ENCODE measurements around the gene ARHGAP22. TPM values are rescaled to one million over a fixed set of nuclear protein-coding genes. Genes with fewer than 3 reads are reported as not detected.

The ARHGAP22 gene
- total RNA-seq, 1 donor from 2014 or later, result 6.2 TPM

GRCh38 chr10:48525113-48525512, 79.8 kb downstream of the ARHGAP22 start:
- Histone ChIP-seq H2AFZ (ENCODE audit: low read depth, low read length) (no peak overlapping the region), H3K27me3 (ENCODE audit: insufficient read depth, low read length) (no peaks in the 10 kb centered on the region), H3K4me3 (ENCODE audit: insufficient read depth, low read depth, low read length) (no peak overlapping the region), H3K36me3 (ENCODE audit: insufficient read depth, low read length) (no peaks in the 10 kb centered on the region), H3K9ac (ENCODE audit: low read length) (no peak overlapping the region), H3K4me1 (ENCODE audit: insufficient read depth, low read length) (peaks cover 34% of the 10 kb centered on the region), H3K27ac (ENCODE audit: low read depth, low read length) (no peak overlapping the region), H3K9me3 (ENCODE audit: insufficient read depth, low read depth, low read length) (no peaks in the 10 kb centered on the region), H3K79me2 (ENCODE audit: insufficient read depth, low read length) (peaks cover 68% of the 10 kb centered on the region), H3K4me2 (ENCODE audit: low read length) (no peak overlapping the region), H4K20me1 (ENCODE audit: insufficient read depth, low read length) (peaks cover 53% of the 10 kb centered on the region)
- Mint-ChIP-seq H3K9me3 (ENCODE audit: unreplicated experiment) (peaks cover 8% of the 10 kb centered on the region), H3K27me3 (ENCODE audit: low read depth, unreplicated experiment) (peaks cover 28% of the 10 kb centered on the region), H3K4me1 (ENCODE audit: low read depth, unreplicated experiment) (peaks cover 10% of the 10 kb centered on the region), H3K36me3 (ENCODE audit: low read depth, unreplicated experiment) (peaks cover 1% of the 10 kb centered on the region), H3K4me3 (ENCODE audit: unreplicated experiment) (no peak overlapping the region), H3K27ac (ENCODE audit: unreplicated experiment) (no peak overlapping the region)
- TF ChIP-seq CTCF (IDR thresholded peaks at IDR 0.05; ENCODE audit: insufficient read depth, low read depth, low read length) (no peak), EZH2 (IDR thresholded peaks at IDR 0.05; ENCODE audit: insufficient read depth, low read length) (no peak)
- DNase-seq (ENCODE audit: low read depth) (no peak), FAIRE-seq (no peak)

GRCh38 chr10:48523820-48524758, 80.8 kb downstream of the ARHGAP22 start:
- Histone ChIP-seq H3K36me3 (ENCODE audit: insufficient read depth, low read length) (no peaks in the 10 kb centered on the region), H4K20me1 (ENCODE audit: insufficient read depth, low read length) (peaks cover 62% of the 10 kb centered on the region), H3K9me3 (ENCODE audit: insufficient read depth, low read depth, low read length) (no peaks in the 10 kb centered on the region), H3K4me3 (ENCODE audit: insufficient read depth, low read depth, low read length) (peak overlapping the region; percentile 56), H2AFZ (ENCODE audit: low read depth, low read length) (peak overlapping the region; percentile 25), H3K27me3 (ENCODE audit: insufficient read depth, low read length) (no peaks in the 10 kb centered on the region), H3K4me2 (ENCODE audit: low read length) (peak overlapping the region; percentile 84), H3K9ac (ENCODE audit: low read length) (peak overlapping the region; percentile 33), H3K27ac (ENCODE audit: low read depth, low read length) (no peak overlapping the region), H3K79me2 (ENCODE audit: insufficient read depth, low read length) (peaks cover 69% of the 10 kb centered on the region), H3K4me1 (ENCODE audit: insufficient read depth, low read length) (peaks cover 34% of the 10 kb centered on the region)
- Mint-ChIP-seq H3K4me3 (ENCODE audit: unreplicated experiment) (peak overlapping the region; percentile 64), H3K4me1 (ENCODE audit: low read depth, unreplicated experiment) (peaks cover 10% of the 10 kb centered on the region), H3K27me3 (ENCODE audit: low read depth, unreplicated experiment) (peaks cover 34% of the 10 kb centered on the region), H3K27ac (ENCODE audit: unreplicated experiment) (no peak overlapping the region), H3K36me3 (ENCODE audit: low read depth, unreplicated experiment) (peaks cover 1% of the 10 kb centered on the region), H3K9me3 (ENCODE audit: unreplicated experiment) (peaks cover 8% of the 10 kb centered on the region)
- TF ChIP-seq CTCF (IDR thresholded peaks at IDR 0.05; ENCODE audit: insufficient read depth, low read depth, low read length) (peak; percentile 8), EZH2 (IDR thresholded peaks at IDR 0.05; ENCODE audit: insufficient read depth, low read length) (no peak)
- no peak for FAIRE-seq
- no peak for DNase-seq (ENCODE audit: low read depth)

All from astrocyte (in vitro differentiated cells and primary cell).